HCT116 (cell line): ENCODE results near the gene ZNF177. TPM values are rescaled to one million over a fixed set of nuclear protein-coding genes. Genes with fewer than 3 reads are reported as not detected.

Experiments used
- ATAC-seq: fragments of 200-7000 bp; cut with Tn5 transposase; 2 replicates; pipeline ENCODE4 v1.9.1; 2020; ENCODE audit warnings: mild to moderate bottlenecking, moderate library complexity
- BruUV-seq: library from RNA; stranded (reverse); fragments of 400-500 nt; replicated peaks from 2 replicates; lab custom pipeline; 2021; lab: Mats Ljungman, UMichigan
- CTCF ChIA-PET: fragments of 300-600 bp; sonication (Branson Sonifier 250); formaldehyde crosslinking; loops from one replicate; lab custom pipeline; 2021; ENCODE audit warnings: antibody characterized with exemption; lab: Charles Lee
- POLR2A ChIA-PET: fragments of 300-600, 350-600 bp; sonication (Branson Sonifier 250); formaldehyde crosslinking; loops from one replicate; lab custom pipeline; 2021; ENCODE audit warnings: antibody characterized with exemption; lab: Charles Lee
- RAD21 ChIA-PET, 2 experiments: fragments of 300-600 bp; sonication (Branson Sonifier 250); formaldehyde crosslinking; loops; one replicate each; lab custom pipeline; 2023; ENCODE audit warnings: low total read pairs in 2 of 2; ENCODE audit not compliant: uncharacterized antibody in 2 of 2, unreplicated experiment in 2 of 2, low non-redundant PET in 1 of 2; lab: Charles Lee
- DNase-seq: peaks from one replicate; pipeline ENCODE4 v3.0.0-alpha.2; 2010; ENCODE audit warnings: low read depth, low spot score
- H2AFZ ChIP-seq: fragments of 200-600 bp; shearing (Covaris generic), sonication (generic); 2 replicates; pipeline ENCODE4 v1.6.1; 2017; ENCODE audit warnings: low read depth, mixed run types, mixed read lengths, antibody characterized with exemption, low read length; ENCODE audit not compliant: poor library complexity, severe bottlenecking
- H3K27ac ChIP-seq: 2 replicates; pipeline ENCODE4 v1.5.1; 2012; ENCODE audit warnings: low read depth, low read length
- H3K27me3 ChIP-seq: fragments of 200-600 bp; sonication (generic); 2 replicates; pipeline ENCODE4 v1.6.1; 2016; ENCODE audit warnings: mixed run types, low read length, mixed read lengths; ENCODE audit not compliant: insufficient read depth
- H3K36me3 ChIP-seq, 2 experiments: fragments of 200-500 bp in 1 of 2; fragments of 200-600 bp in 1 of 2; sonication (Bioruptor generic) in 1 of 2; sonication (generic) in 1 of 2; 2 replicates each; pipeline versions ENCODE4 v1.5.1 to v1.6.1; 2014 to 2016; ENCODE audit warnings: low read length in 2 of 2, inconsistent platforms in 1 of 2, mixed read lengths in 1 of 2, mixed run types in 1 of 2; ENCODE audit not compliant: insufficient read depth in 2 of 2, control insufficient read depth in 1 of 2
- H3K4me1 ChIP-seq, 2 experiments: fragments of 200-600 bp in 1 of 2; sonication (generic) in 1 of 2; 2 replicates each; pipeline versions ENCODE4 v1.5.1 to v1.6.1; 2012 to 2017; ENCODE audit warnings: low read length in 2 of 2, inconsistent platforms in 1 of 2, mild to moderate bottlenecking in 1 of 2, mixed read lengths in 1 of 2, mixed run types in 1 of 2, moderate library complexity in 1 of 2; ENCODE audit not compliant: insufficient read depth in 2 of 2, control insufficient read depth in 1 of 2
- H3K4me2 ChIP-seq: fragments of 200-600 bp; sonication (generic); 2 replicates; pipeline ENCODE4 v1.6.1; 2017; ENCODE audit warnings: mixed run types, low read length, mixed read lengths
- H3K4me3 ChIP-seq, 2 experiments: fragments of 200-600 bp in 1 of 2; sonication (generic) in 1 of 2; replicated peaks in 1 of 2; 2 replicates each; pipeline ENCODE4 v1.5.1; 2011 to 2016; ENCODE audit warnings: low read length in 2 of 2, control low read depth in 1 of 2, low read depth in 1 of 2, mild to moderate bottlenecking in 1 of 2, mixed read lengths in 1 of 2, mixed run types in 1 of 2
- H3K79me2 ChIP-seq: fragments of 200-600 bp; sonication (generic); 2 replicates; pipeline ENCODE4 v1.6.1; 2017; ENCODE audit warnings: mild to moderate bottlenecking, mixed run types, low read length, moderate library complexity, mixed read lengths; ENCODE audit not compliant: insufficient read depth
- H3K9ac ChIP-seq: fragments of 200-600 bp; sonication (generic); 2 replicates; pipeline ENCODE4 v1.6.1; 2016; ENCODE audit warnings: low read length, mixed read lengths
- H3K9me2 ChIP-seq: fragments of 200-600 bp; sonication (generic), shearing (Covaris generic); 2 replicates; pipeline ENCODE4 v1.6.1; 2017; ENCODE audit warnings: mixed run types, mild to moderate bottlenecking, moderate library complexity; ENCODE audit not compliant: insufficient read depth
- H3K9me3 ChIP-seq, 2 experiments: fragments of 200-500 bp in 1 of 2; fragments of 200-600 bp in 1 of 2; sonication (Bioruptor generic) in 1 of 2; sonication (generic) in 1 of 2; 2 replicates each; pipeline ENCODE4 v1.6.1; 2014 to 2017; ENCODE audit warnings: low read length in 2 of 2, mixed read lengths in 2 of 2, inconsistent platforms in 1 of 2, low read depth in 1 of 2, mild to moderate bottlenecking in 1 of 2, mixed run types in 1 of 2, moderate library complexity in 1 of 2; ENCODE audit not compliant: control insufficient read depth in 1 of 2, insufficient read depth in 1 of 2
- H4K20me1 ChIP-seq: fragments of 200-600 bp; sonication (generic), shearing (Covaris generic); 2 replicates; pipeline ENCODE4 v1.6.1; 2017; ENCODE audit warnings: mixed run types, mild to moderate bottlenecking, moderate library complexity; ENCODE audit not compliant: insufficient read depth
- CBX3 ChIP-seq: IDR thresholded peaks from 2 replicates; pipeline ENCODE4 v1.6.1; 2012; ENCODE audit warnings: low read depth
- POLR2AphosphoS5 ChIP-seq: IDR thresholded peaks from 2 replicates; pipeline ENCODE4 v1.6.1; 2011; ENCODE audit warnings: mild to moderate bottlenecking, low read depth, low read length, moderate library complexity
- SRF ChIP-seq: IDR thresholded peaks from 2 replicates; pipeline ENCODE4 v1.6.1; 2012; ENCODE audit warnings: low read depth
- intact Hi-C: fragments of 100-400 bp; cut with micrococcal nuclease; formaldehyde crosslinking; loops from 2 replicates; pipeline ENCODE4 v1.10.0; 2022
- total RNA-seq: library from RNA; stranded (reverse); gene quantifications from one replicate; pipeline ENCODE4 v1.2.1, GENCODE V29; 2021; ENCODE audit not compliant: unreplicated experiment
- TF ChIP-seq, protein P1 (sequence below): IDR thresholded peaks from 2 replicates; pipeline ENCODE4 v1.6.1; 2011; ENCODE audit warnings: mild to moderate bottlenecking, low read length, moderate library complexity; ENCODE audit not compliant: insufficient replicate concordance; ENCODE audit errors: extremely low read depth
- TF ChIP-seq, protein P2 (sequence below), 3 experiments: fragments of 200-600 bp in 1 of 3; sonication (generic) in 1 of 3; IDR thresholded peaks in 2 of 3; conservative IDR thresholded peaks in 1 of 3; 2 replicates each; pipeline ENCODE4 v1.5.1; 2012 to 2017; ENCODE audit warnings: low read depth in 2 of 3, low read length in 2 of 3, antibody characterized with exemption in 1 of 3, borderline replicate concordance in 1 of 3, control low read depth in 1 of 3, mild to moderate bottlenecking in 1 of 3, mixed read lengths in 1 of 3, mixed run types in 1 of 3, moderate library complexity in 1 of 3; ENCODE audit not compliant: insufficient read depth in 1 of 3

Gene ZNF177
- total RNA-seq, 1 experiment from 2014 or later = 1.2 TPM

GRCh38 chr19:9430444-9430843 is 67.6 kb downstream of the ZNF177 start:
- no peak overlapping the region for H3K4me2 ChIP-seq
- no peak for TF ChIP-seq SRF
- TF ChIP-seq, protein P1, sequence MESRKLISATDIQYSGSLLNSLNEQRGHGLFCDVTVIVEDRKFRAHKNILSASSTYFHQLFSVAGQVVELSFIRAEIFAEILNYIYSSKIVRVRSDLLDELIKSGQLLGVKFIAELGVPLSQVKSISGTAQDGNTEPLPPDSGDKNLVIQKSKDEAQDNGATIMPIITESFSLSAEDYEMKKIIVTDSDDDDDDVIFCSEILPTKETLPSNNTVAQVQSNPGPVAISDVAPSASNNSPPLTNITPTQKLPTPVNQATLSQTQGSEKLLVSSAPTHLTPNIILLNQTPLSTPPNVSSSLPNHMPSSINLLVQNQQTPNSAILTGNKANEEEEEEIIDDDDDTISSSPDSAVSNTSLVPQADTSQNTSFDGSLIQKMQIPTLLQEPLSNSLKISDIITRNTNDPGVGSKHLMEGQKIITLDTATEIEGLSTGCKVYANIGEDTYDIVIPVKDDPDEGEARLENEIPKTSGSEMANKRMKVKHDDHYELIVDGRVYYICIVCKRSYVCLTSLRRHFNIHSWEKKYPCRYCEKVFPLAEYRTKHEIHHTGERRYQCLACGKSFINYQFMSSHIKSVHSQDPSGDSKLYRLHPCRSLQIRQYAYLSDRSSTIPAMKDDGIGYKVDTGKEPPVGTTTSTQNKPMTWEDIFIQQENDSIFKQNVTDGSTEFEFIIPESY = no peak
- TF ChIP-seq, protein P2, sequence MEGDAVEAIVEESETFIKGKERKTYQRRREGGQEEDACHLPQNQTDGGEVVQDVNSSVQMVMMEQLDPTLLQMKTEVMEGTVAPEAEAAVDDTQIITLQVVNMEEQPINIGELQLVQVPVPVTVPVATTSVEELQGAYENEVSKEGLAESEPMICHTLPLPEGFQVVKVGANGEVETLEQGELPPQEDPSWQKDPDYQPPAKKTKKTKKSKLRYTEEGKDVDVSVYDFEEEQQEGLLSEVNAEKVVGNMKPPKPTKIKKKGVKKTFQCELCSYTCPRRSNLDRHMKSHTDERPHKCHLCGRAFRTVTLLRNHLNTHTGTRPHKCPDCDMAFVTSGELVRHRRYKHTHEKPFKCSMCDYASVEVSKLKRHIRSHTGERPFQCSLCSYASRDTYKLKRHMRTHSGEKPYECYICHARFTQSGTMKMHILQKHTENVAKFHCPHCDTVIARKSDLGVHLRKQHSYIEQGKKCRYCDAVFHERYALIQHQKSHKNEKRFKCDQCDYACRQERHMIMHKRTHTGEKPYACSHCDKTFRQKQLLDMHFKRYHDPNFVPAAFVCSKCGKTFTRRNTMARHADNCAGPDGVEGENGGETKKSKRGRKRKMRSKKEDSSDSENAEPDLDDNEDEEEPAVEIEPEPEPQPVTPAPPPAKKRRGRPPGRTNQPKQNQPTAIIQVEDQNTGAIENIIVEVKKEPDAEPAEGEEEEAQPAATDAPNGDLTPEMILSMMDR (IDR thresholded peaks at IDR 0.05 in 2 of 3, conservative IDR thresholded peaks at IDR 0.05 in 1 of 3; ENCODE audit: borderline replicate concordance in 1 of 3, insufficient read depth in 1 of 3, low read depth in 2 of 3, low read length in 2 of 3) = no peak
- no peak for TF ChIP-seq POLR2AphosphoS5
- TF ChIP-seq CBX3 = no peak
- no TSS peak for BruUV-seq
- no peaks in the 10 kb centered on the region for H3K79me2 ChIP-seq
- H3K9me2 ChIP-seq = no peaks in the 10 kb centered on the region
- peaks cover 0 to 11% of the 10 kb centered on the region in 2 experiments; a peak in 2 of 4 replicates for H3K36me3 ChIP-seq
- ChIA-PET CTCF (no interaction called here), POLR2A (no interaction called here), RAD21 (no interaction called here)
- H4K20me1 ChIP-seq = no peaks in the 10 kb centered on the region
- H3K27me3 ChIP-seq = no peaks in the 10 kb centered on the region
- H2AFZ ChIP-seq = no peak overlapping the region
- H3K9me3 ChIP-seq = no peaks in the 10 kb centered on the region; a peak in 1 of 4 replicates
- H3K9ac ChIP-seq = no peak overlapping the region
- H3K4me1 ChIP-seq = no peaks in the 10 kb centered on the region; a peak in 1 of 4 replicates
- H3K4me3 ChIP-seq = no peak overlapping the region
- H3K27ac ChIP-seq = no peak overlapping the region
- DNase-seq = no peak
- no peak for ATAC-seq
- intact Hi-C loops = loop anchor here (10.0 kb wide), 3 partner anchors 226 to 364 kb away; partner anchors contain the start of gene ZNF317
